Stimulated activated naive CD8-positive, alpha-beta T cell treated with anti-CD3 and anti-CD28 coated beads, Interleukin-15, amount 100 ng/mL, for 72 hours (primary cell): ENCODE results near the gene JAKMIP1.
A peak's percentile ranks its signal among the peaks of the same experiment; 100 is the strongest.

Experiments used
- ATAC-seq: fragments of 150-1000 bp; cut with Tn5 transposase; 2 replicates; pipeline ENCODE4 v1.10.0; 2021; ENCODE audit warnings: mild to moderate bottlenecking, moderate library complexity
- DNase-seq, 2 donors: peaks; one replicate each; pipeline ENCODE4 v3.0.0; 2021 to 2022
- H3K27ac Mint-ChIP-seq, 2 donors: one replicate each; pipeline ENCODE4 v1.8.0; 2022; ENCODE audit warnings: mild to moderate bottlenecking in 2 of 2, mixed read lengths in 2 of 2, moderate library complexity in 2 of 2
- H3K27me3 Mint-ChIP-seq: one replicate; pipeline ENCODE4 v1.8.0; 2022; ENCODE audit warnings: mixed read lengths
- H3K4me1 Mint-ChIP-seq: one replicate; pipeline ENCODE4 v1.8.0; 2022; ENCODE audit warnings: mild to moderate bottlenecking, mixed read lengths
- H3K4me3 Mint-ChIP-seq, 2 donors: one replicate each; pipeline ENCODE4 v1.8.0; 2022; ENCODE audit warnings: mild to moderate bottlenecking in 2 of 2, mixed read lengths in 2 of 2, moderate library complexity in 1 of 2
- H3K9me3 Mint-ChIP-seq, 2 donors: one replicate each; pipeline ENCODE4 v1.8.0; 2022; ENCODE audit warnings: mixed read lengths in 2 of 2

Gene JAKMIP1

DNA sequence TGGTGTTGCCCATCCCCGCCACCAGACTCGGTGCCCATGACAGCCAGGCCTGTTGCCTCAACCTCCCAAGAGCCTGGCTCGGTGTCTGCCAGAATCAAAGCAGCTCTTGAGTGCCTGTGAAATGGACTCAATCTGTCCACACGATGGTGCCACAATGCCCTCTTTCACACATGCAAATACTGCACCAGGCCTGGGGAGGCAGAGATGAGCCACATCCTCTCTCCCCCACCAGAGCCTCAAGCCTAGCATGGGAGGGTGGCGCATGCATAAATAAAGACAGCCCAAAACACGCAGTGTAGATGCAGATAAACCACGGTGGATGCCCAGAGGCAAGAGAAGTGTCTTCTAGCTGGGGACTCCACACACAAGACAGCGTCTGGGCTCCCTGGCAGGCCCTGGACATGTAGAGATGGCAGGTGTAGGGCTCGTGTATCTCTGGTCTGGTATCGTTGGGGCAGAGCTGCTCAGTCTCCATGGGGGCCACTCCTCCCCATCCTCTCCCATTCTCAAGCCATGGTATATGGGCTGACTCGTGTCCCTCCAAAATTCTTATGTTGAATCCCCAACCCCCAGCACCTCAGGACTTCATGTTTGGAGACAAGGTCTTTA is 65.6 kb downstream of the JAKMIP1 start:
- DNase-seq (peak; percentile 5 to 57), ATAC-seq (peak; percentile 95)
- Mint-ChIP-seq H3K27me3 (peaks cover 15% of the 10 kb centered on the region), H3K4me3 (no peak overlapping the region), H3K9me3 (peaks cover 0 to 13% of the 10 kb centered on the region in 2 donors), H3K4me1 (no peaks in the 10 kb centered on the region), H3K27ac (no peak overlapping the region)

DNA sequence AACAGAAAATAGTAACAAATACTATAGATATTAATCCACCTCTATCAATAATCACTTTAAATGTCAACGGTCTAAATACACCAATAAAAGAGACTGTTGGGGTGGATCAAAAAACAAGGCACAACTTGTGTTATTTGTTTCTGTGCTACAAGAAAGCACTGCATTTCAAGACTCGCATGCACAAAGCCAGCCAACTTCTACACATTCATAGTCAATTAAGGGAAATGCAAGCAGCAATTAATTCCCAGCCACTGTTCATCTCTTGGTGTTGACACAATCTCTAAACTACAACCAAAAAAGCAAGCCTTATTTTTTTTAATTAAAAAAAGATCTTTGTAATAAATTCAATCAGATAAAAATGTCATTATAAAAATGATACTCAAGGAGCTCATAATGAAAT is 67.6 kb downstream of the JAKMIP1 start:
- H3K27ac Mint-ChIP-seq = no peak overlapping the region
- H3K9me3 Mint-ChIP-seq = peaks cover 0 to 13% of the 10 kb centered on the region in 2 donors
- DNase-seq = no peak
- H3K4me3 Mint-ChIP-seq = no peak overlapping the region
- no peak for ATAC-seq
- no peaks in the 10 kb centered on the region for H3K4me1 Mint-ChIP-seq
- H3K27me3 Mint-ChIP-seq = peaks cover 28% of the 10 kb centered on the region

DNA sequence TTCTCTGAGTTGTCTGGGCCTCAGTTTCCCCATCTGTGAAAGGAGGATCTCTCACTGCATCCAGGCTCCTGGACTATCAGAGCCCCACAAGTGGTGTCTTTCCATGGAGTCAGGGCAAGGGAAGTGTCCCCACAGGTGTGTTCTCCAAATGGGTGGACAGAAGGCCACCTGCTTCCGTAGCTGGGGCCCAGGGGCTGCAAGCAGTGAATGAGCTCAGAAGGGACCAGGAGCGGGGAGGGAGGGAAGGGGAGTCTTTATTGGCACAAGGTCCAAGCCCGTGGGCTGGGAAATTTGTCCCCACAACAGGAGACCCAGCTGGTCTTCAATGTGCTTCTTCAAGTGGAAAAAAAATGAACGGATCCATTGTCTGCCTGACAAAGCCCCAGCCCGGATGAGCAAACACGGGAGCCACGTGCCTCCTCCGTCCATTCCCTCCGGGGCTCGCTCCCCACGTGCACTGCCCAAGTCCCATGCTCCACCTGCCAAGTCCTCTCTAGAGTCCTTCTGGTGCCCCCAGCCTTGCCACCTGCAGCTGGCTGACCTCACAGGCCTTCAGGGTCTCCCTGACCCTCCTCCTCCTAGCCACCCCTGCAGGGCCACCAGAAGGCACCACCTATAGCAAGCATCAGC is 72.0 kb downstream of the JAKMIP1 start:
- Mint-ChIP-seq H3K27ac (no peak overlapping the region), H3K4me1 (no peaks in the 10 kb centered on the region), H3K9me3 (no peaks in the 10 kb centered on the region), H3K4me3 (no peak overlapping the region), H3K27me3 (peaks cover 28% of the 10 kb centered on the region)
- DNase-seq (no peak), ATAC-seq (no peak)

DNA sequence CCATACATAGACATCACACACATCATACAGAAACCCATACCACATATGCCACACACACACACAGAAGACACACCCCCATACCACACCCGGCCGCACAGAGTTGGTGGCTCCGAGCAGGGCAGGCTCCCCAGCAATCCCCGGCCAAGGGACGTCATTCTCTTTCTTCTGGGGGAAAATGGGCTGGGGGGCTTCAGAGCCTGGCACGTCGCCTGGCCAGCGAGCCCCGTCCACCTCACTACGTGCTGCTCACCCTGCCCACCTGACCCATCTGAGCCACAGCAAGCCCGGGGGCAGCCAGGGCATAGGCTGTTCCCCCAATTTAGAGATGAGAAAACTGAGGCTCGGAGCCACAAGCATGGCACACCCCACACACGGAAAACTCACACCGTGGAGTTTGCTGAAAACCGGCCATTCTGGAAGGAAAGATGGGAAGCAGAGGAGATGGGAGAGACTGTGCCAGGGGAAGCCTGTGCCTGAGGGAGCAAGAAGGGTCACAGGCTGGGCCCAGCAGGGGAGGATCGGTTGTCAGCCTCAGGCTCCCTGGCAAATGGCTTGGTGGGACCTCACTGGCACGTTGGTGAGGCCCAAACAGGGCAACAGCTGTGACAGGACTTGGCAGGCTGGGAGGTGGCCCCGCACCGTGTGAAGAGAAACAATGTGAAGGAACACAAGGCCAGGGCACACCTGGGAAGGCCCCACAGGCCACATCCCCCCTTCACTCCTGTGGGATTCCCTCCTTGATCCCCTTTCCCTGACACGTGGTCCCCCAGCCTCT is 73.2 kb downstream of the JAKMIP1 start:
- Mint-ChIP-seq H3K4me3 (no peak overlapping the region), H3K9me3 (no peaks in the 10 kb centered on the region), H3K27me3 (peaks cover 25% of the 10 kb centered on the region), H3K27ac (no peak overlapping the region), H3K4me1 (no peaks in the 10 kb centered on the region)
- ATAC-seq (no peak), DNase-seq (no peak)

DNA sequence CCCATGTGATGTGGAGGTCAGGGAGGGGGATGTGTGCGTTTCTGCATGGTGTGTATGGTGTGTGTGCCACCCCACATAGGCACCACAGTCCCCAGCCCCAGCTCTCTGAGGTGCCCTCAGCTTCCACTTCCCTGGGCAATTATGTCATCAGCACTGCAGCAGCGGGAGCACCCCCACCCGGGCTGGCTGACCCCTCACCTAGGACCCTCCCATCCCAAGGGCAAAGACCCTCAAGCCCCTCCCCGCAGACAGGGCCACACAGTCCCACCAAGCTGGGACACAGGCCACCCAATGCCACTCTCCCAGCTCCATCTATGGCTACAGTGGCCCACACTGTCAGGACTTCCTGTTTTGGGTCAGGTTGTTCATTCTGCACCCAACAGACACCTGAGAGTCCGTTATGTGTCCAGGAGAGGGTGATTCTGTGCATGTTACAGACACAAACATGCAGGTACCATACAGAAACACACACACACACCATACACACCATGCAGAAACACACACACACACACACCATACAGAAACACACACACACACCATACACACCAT is 75.2 kb downstream of the JAKMIP1 start:
- H3K27me3 Mint-ChIP-seq = peaks cover 17% of the 10 kb centered on the region
- H3K27ac Mint-ChIP-seq = no peak overlapping the region
- H3K9me3 Mint-ChIP-seq = no peaks in the 10 kb centered on the region
- DNase-seq (no peak), ATAC-seq (peak; percentile 30)
- no peak overlapping the region for H3K4me3 Mint-ChIP-seq
- no peaks in the 10 kb centered on the region for H3K4me1 Mint-ChIP-seq

DNA sequence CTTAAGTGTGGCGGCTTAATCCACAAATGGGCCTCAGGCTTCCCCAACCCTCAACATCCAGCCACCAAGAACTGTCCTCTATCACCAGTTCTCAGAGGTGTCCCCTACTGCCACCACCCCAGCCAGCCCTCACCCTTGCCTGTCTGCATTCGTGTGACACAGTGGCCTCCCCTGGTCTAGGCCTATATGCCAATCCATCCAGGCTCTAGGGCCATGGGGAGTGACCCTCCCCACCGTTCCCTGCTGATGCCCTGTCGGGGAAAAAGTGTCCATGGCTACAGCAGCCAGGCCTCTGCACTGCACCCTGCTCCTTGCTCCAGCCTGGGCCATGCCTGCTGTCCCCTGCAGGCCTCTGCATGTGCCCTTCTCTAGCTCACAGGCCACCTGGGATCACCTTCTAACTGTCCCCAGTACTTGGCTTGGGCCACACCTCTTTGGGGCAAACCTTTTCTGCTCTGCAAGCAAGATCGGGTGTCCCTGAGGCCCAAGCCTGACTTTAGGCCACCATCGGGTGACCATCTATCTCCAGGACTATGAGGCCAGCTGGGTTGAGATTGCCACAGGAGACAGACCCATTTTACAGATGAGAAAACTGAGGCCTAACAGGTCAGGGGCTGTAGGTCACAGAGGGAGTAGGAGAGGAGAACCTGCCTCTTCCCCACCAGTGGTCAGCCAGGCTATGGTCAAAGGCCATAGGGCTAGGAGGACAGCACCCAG is 75.8 kb downstream of the JAKMIP1 start:
- Mint-ChIP-seq H3K27ac (peak overlapping the region in 1 of 2 donors; percentile 22), H3K27me3 (peaks cover 11% of the 10 kb centered on the region), H3K4me3 (no peak overlapping the region), H3K4me1 (no peaks in the 10 kb centered on the region), H3K9me3 (no peaks in the 10 kb centered on the region)
- ATAC-seq (peak; percentile 24), DNase-seq (no peak)

DNA sequence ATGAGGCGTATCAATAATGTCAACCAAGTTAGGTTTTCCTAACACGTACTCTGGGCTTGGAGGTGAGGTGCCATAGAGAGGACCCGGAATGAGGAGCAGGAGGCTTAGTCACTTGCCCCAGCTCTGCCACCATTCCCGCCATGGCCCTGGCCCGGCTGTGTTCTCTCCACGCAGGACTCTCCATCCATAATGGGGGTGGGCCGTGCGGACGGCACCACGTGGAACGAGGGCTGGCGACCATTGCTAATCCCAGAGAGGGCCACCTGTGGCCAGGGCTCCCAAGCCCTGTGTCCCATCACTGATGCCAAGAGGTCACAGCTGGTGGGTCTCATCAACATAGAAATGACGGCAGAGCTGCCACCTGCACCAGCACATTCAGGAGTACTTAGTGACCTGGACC is 76.4 kb downstream of the JAKMIP1 start:
- H3K4me1 Mint-ChIP-seq = no peaks in the 10 kb centered on the region
- no peak overlapping the region for H3K4me3 Mint-ChIP-seq
- DNase-seq = no peak
- no peak for ATAC-seq
- H3K27ac Mint-ChIP-seq = no peak overlapping the region
- no peaks in the 10 kb centered on the region for H3K9me3 Mint-ChIP-seq
- H3K27me3 Mint-ChIP-seq = peaks cover 5% of the 10 kb centered on the region

DNA sequence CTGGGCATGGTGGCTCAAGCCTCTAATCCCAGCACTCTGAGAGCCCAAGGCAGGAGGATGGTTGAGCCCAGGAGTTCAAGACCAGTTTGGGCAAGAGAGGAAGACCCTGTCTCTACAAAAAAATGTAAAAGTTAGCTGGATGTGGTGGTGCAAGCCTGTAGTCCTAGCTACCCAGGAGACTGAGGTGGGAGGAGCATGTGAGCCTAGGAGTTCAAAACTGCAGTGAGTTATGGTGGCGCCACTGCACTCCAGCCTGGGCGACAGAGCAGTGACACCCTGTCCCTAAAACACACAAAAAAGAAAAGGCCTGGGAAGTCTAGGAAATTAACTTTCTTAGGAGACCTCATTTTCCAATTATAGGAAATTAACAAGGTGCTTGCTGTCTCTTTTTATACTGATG is 76.8 kb downstream of the JAKMIP1 start:
- ATAC-seq = no peak
- H3K27ac Mint-ChIP-seq = no peak overlapping the region

DNA sequence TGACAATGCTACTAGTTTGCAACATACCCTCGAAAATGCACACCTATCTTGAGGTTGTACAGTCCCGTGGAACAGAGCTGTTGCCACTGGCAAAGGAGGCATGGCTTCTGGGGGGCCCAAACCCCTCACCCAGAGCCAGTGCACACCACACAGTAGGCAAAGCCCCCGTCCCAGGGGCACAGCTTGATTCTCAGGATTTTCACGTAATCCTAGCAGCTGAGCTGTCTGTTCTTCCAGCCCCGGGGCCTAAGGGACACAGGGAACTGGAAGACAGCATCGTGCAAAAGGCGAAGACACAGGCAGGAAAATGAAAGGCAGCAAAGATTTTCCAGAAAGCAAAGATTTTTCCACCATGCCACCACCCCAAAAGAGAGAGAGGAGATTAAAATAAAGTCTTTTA is 77.2 kb downstream of the JAKMIP1 start:
- DNase-seq (no peak), ATAC-seq (no peak)
- Mint-ChIP-seq H3K4me3 (no peak overlapping the region), H3K9me3 (no peaks in the 10 kb centered on the region), H3K27ac (no peak overlapping the region), H3K27me3 (peaks cover 6% of the 10 kb centered on the region), H3K4me1 (no peaks in the 10 kb centered on the region)

More for the DNA sequence above, 76.8 kb downstream of the JAKMIP1 start:
- DNase-seq = no peak
- Mint-ChIP-seq H3K9me3 (no peaks in the 10 kb centered on the region), H3K27me3 (peaks cover 3% of the 10 kb centered on the region), H3K4me1 (no peaks in the 10 kb centered on the region), H3K4me3 (no peak overlapping the region)

DNA sequence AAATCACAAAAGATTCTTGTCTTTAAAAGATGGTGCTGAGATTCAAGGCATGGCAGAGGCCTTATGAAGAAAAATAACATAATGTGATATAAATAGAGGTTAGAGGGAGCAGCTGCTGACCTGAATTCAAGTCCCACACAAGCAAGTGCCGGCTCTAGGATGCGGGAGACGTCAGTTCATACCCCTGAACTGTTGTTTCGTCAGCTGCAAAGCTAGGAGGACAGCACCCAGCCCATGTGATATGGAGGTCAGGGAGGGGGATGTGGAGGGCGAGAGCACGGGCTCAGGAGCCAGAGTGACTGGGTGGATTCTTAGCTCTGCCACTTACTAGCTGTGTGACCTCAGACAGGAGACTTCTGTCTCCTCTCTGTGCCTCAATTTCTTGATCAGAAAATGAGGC is 77.9 kb downstream of the JAKMIP1 start:
- Mint-ChIP-seq H3K27me3 (peaks cover 6% of the 10 kb centered on the region), H3K4me1 (no peaks in the 10 kb centered on the region), H3K27ac (peak overlapping the region in 1 of 2 donors; percentile 49), H3K4me3 (no peak overlapping the region), H3K9me3 (no peaks in the 10 kb centered on the region)
- DNase-seq (no peak), ATAC-seq (no peak)

DNA sequence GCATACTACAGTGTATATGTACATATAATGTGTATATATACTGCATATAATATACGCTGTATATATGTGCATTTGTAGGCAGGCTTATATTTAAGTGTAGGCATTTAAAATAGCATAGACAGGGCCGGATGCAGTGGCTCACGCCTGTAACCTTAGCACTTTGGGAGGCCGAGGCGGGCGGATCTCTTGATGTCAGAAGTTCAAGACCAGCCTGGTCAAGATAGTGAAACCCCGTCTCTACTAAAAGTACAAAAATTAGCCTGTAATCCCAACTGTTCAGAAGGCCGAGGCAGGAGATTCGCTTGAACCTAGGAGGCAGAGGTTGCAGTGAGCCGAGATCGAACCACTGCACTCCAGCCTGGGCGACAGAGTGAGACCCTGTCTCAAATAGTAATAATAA is 78.4 kb downstream of the JAKMIP1 start:
- Mint-ChIP-seq H3K4me1 (peaks cover 3% of the 10 kb centered on the region), H3K27me3 (peaks cover 12% of the 10 kb centered on the region), H3K4me3 (no peak overlapping the region), H3K27ac (no peak overlapping the region), H3K9me3 (no peaks in the 10 kb centered on the region)
- DNase-seq (no peak), ATAC-seq (no peak)

DNA sequence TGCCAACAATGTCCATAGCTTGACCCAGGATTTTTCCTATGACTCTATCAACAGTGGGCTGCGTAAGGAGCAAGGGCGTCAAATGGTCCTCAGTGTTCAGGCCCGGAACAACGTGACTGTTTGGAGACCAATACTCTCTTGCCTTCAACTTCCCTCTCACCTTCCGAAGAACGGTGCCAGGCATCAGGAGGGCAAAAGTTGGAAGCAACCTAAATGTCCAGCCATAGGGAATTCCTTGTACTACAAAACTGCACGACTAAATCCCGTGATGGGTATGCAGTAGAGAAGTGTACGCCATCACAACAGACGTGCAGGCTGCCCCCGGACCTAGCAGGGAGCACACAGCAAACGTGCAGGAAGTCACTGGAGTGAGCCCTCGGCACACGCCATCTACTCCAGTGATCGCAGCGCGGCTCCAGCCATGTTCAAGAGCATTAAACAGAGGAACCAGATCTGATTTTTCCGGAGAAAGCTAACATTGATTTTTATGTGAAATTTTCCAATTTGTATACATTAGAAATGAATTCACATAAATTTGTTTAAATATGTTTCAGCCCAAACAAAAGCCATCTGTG is 79.0 kb downstream of the JAKMIP1 start:
- peaks cover 18% of the 10 kb centered on the region for H3K27me3 Mint-ChIP-seq
- ATAC-seq (no peak), DNase-seq (no peak)
- no peak overlapping the region for H3K4me3 Mint-ChIP-seq
- no peak overlapping the region for H3K27ac Mint-ChIP-seq
- H3K4me1 Mint-ChIP-seq = peaks cover 8% of the 10 kb centered on the region
- H3K9me3 Mint-ChIP-seq = no peaks in the 10 kb centered on the region

DNA sequence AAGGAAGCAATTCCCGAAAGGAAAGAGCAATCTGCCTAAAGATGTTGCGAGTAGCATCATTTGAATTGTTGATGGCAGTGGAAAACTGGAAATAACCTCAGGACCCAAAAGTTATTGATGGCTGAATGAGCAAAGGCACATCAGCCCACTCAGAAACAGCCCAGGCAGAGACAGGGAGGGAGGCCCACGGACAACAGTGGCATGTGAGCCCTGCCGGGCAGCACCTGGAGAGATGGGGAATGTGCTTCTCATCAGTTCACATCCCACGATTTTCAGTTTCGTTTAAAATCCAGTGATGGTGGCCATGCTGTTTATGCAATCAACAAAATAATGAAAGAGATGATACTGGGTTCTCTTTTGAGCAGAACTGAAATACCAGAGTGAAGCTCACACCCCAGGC is 80.0 kb downstream of the JAKMIP1 start:
- H3K4me3 Mint-ChIP-seq = no peak overlapping the region
- H3K27ac Mint-ChIP-seq = no peak overlapping the region
- no peak for DNase-seq
- peaks cover 8% of the 10 kb centered on the region for H3K4me1 Mint-ChIP-seq
- no peak for ATAC-seq
- H3K27me3 Mint-ChIP-seq = peaks cover 28% of the 10 kb centered on the region
- H3K9me3 Mint-ChIP-seq = no peaks in the 10 kb centered on the region

DNA sequence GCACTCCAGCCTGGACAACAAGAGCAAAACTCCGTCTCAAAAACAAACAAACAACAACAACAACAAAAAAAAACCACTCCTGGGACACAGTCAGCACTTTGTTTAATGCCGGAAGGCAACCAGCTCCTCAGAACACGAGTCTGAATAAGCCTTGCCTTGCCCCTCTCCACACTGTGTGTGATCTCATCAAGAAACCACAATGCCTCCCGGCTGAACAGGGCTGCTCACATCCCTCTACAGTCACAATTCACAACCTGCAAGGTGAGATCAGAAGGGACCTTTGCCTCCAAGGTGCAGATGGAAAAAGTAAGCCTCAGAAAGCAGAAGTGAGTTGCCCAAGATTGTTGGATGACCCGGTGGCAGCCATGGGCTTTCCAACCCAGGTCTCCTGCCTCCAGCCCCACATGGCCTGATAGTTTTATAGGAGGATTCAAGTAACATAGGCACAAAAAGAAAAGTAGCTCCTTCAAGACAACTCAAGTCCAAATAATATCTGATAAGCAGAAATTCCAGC is 80.8 kb downstream of the JAKMIP1 start:
- H3K9me3 Mint-ChIP-seq = no peaks in the 10 kb centered on the region
- H3K4me1 Mint-ChIP-seq = peaks cover 8% of the 10 kb centered on the region
- DNase-seq (no peak), ATAC-seq (peak; percentile 46)
- H3K27me3 Mint-ChIP-seq = peaks cover 28% of the 10 kb centered on the region
- no peak overlapping the region for H3K4me3 Mint-ChIP-seq
- H3K27ac Mint-ChIP-seq = no peak overlapping the region

DNA sequence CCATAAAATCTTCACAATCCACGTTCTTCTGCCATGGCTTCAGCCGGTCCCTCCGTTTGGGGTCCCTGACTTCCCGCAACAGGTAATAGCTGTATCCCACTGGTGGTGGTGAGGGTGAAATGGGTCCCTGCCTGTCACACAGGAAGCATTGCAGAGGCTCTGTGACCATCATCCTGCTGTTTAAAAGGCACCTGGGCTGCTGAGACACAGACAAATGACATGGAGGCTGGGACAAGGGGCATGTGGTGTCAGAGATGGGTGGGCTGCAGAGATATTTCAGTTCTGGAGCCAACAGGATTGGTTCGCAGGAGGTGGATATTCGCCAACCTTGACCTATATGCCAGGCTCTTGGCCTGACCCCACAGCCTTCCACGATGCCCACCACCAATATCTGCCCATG is 82.1 kb downstream of the JAKMIP1 start:
- ATAC-seq (no peak), DNase-seq (no peak)
- Mint-ChIP-seq H3K27ac (no peak overlapping the region), H3K9me3 (no peaks in the 10 kb centered on the region), H3K4me1 (peaks cover 8% of the 10 kb centered on the region), H3K4me3 (no peak overlapping the region), H3K27me3 (peaks cover 28% of the 10 kb centered on the region)
